ENCODE results near the gene RPL41.

- no peak for TF ChIP-seq EP300 (IDR thresholded peaks at IDR 0.05)
- TF ChIP-seq, protein P1, sequence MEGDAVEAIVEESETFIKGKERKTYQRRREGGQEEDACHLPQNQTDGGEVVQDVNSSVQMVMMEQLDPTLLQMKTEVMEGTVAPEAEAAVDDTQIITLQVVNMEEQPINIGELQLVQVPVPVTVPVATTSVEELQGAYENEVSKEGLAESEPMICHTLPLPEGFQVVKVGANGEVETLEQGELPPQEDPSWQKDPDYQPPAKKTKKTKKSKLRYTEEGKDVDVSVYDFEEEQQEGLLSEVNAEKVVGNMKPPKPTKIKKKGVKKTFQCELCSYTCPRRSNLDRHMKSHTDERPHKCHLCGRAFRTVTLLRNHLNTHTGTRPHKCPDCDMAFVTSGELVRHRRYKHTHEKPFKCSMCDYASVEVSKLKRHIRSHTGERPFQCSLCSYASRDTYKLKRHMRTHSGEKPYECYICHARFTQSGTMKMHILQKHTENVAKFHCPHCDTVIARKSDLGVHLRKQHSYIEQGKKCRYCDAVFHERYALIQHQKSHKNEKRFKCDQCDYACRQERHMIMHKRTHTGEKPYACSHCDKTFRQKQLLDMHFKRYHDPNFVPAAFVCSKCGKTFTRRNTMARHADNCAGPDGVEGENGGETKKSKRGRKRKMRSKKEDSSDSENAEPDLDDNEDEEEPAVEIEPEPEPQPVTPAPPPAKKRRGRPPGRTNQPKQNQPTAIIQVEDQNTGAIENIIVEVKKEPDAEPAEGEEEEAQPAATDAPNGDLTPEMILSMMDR (IDR thresholded peaks at IDR 0.05): no peak
Observed at GRCh38 chr12:56097738-56098137, 18.7 kb upstream of the RPL41 start.

Data from upper lobe of left lung (tissue), 4 donors.